NCI-H2171 treated with DMSO at 0.1 percent for 48 hours (cell line): ENCODE measurements around the gene NEU4.
"Not testable (repeated sequence)": the region's sequence is repeated elsewhere in the genome, so short reads cannot be mapped to it uniquely, and the experiment has no call there.

ENCODE experiments used
- DNase-seq: peaks from one replicate; lab custom pipeline; 2025; lab: John Stamatoyannopoulos, UW

NEU4 gene

GRCh38 chr2:241833756-241834526 is 24.9 kb downstream of the NEU4 start:
- DNase-seq: not testable (repeated sequence)

GRCh38 chr2:241834527-241835210 is 25.7 kb downstream of the NEU4 start:
- DNase-seq: no peak

GRCh38 chr2:241835611-241836010 is 26.6 kb downstream of the NEU4 start:
- no peak for DNase-seq

- no peak for DNase-seq
Observed at GRCh38 chr2:241836292-241836691, 27.3 kb downstream of the NEU4 start.

GRCh38 chr2:241837197-241837965 is 28.4 kb downstream of the NEU4 start:
- DNase-seq: no peak

- DNase-seq: no peak
Observed at GRCh38 chr2:241841181-241842066, 32.4 kb downstream of the NEU4 start.

GRCh38 chr2:241842067-241842415 is 33.0 kb downstream of the NEU4 start:
- DNase-seq: no peak

- no peak for DNase-seq
Observed at GRCh38 chr2:241842620-241843211, 33.7 kb downstream of the NEU4 start.

- no peak for DNase-seq
Observed at GRCh38 chr2:241843321-241844065, 34.5 kb downstream of the NEU4 start.

- DNase-seq: peak; percentile 22
Observed at GRCh38 chr2:241844066-241844728, 35.2 kb downstream of the NEU4 start.

- no peak for DNase-seq
Observed at GRCh38 chr2:241844831-241845578, 36.0 kb downstream of the NEU4 start.

GRCh38 chr2:241846406-241846805 is 37.4 kb downstream of the NEU4 start:
- no peak for DNase-seq

GRCh38 chr2:241848761-241849615 is 40.0 kb downstream of the NEU4 start:
- DNase-seq: no peak

- no peak for DNase-seq
Observed at GRCh38 chr2:241849616-241850543, 40.9 kb downstream of the NEU4 start.

GRCh38 chr2:241850544-241851324 is 41.7 kb downstream of the NEU4 start:
- DNase-seq: no peak

- no peak for DNase-seq
Observed at GRCh38 chr2:241851325-241852115, 42.5 kb downstream of the NEU4 start.
